ENCODE results near the gene TOP3A. TPM values are rescaled to one million over a fixed set of nuclear protein-coding genes. Genes with fewer than 3 reads are reported as not detected.

Gene TOP3A
- total RNA-seq, 2 donors from 2014 or later: 27.2 to 45.4 TPM

DNA sequence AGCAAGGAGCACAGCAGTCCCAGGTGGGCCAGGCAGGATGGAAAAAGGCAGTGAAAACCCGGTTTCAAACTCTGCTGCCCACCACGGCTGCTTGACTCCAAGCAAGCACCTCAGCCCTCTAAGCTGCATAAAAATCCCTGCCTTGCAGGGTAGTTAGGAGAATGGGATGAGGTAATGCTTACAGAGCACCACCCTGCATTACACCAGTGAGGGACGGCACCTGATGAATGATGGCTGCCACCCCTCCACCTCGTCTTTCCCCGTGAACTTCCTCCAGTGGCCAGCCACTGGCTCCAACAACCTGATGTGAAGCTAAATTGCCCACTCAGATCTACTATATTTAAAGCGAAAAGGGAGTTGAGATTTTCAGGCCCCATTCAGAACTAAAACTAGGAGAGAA, 33.0 kb downstream of the TOP3A start:
- no peaks in the 10 kb centered on the region for H3K4me1 ChIP-seq
- H3K9ac ChIP-seq (ENCODE audit: low read depth in 2 of 2, low read length in 2 of 2): no peak overlapping the region
- no peak overlapping the region for H3K4me3 ChIP-seq
- intact Hi-C loops (cut with DNase I): no loop called here
- H3K27me3 ChIP-seq: no peaks in the 10 kb centered on the region
- no peak overlapping the region for H3K27ac ChIP-seq
- no peaks in the 10 kb centered on the region for H3K9me3 ChIP-seq
- H3K36me3 ChIP-seq: no peaks in the 10 kb centered on the region
- TF ChIP-seq, protein P1, sequence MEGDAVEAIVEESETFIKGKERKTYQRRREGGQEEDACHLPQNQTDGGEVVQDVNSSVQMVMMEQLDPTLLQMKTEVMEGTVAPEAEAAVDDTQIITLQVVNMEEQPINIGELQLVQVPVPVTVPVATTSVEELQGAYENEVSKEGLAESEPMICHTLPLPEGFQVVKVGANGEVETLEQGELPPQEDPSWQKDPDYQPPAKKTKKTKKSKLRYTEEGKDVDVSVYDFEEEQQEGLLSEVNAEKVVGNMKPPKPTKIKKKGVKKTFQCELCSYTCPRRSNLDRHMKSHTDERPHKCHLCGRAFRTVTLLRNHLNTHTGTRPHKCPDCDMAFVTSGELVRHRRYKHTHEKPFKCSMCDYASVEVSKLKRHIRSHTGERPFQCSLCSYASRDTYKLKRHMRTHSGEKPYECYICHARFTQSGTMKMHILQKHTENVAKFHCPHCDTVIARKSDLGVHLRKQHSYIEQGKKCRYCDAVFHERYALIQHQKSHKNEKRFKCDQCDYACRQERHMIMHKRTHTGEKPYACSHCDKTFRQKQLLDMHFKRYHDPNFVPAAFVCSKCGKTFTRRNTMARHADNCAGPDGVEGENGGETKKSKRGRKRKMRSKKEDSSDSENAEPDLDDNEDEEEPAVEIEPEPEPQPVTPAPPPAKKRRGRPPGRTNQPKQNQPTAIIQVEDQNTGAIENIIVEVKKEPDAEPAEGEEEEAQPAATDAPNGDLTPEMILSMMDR (IDR thresholded peaks at IDR 0.05): no peak
- no peak for DNase-seq

GRCh38 chr17:18280766-18281371, 33.9 kb downstream of the TOP3A start:
- Histone ChIP-seq H3K27me3 (no peaks in the 10 kb centered on the region), H3K9ac (ENCODE audit: low read depth in 2 of 2, low read length in 2 of 2) (no peak overlapping the region), H3K4me3 (no peak overlapping the region), H3K36me3 (no peaks in the 10 kb centered on the region), H3K9me3 (no peaks in the 10 kb centered on the region), H3K27ac (no peak overlapping the region), H3K4me1 (no peaks in the 10 kb centered on the region)
- TF ChIP-seq, protein P1 (IDR thresholded peaks at IDR 0.05): no peak
- intact Hi-C loops (cut with DNase I): no loop called here
- DNase-seq: no peak

DNA sequence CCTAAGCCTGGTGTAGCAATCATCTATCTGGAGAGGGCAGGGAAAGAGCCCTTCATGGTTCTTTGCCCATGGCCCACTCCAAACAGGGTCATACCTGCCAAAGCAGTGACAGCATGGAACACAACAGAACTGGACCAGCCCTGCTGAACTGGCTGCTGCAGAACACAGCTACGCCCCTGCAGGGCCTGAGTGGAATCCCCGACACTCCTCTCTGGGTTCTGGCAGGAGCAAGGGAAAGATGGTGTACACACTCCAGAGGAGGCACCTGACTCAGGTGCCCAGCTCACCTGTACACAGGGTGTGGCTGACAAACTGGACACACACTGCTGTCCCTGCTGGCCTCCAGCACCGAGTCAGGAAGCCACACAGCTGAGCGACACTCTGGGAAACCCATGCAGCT, 34.5 kb downstream of the TOP3A start:
- Histone ChIP-seq H3K4me1 (no peaks in the 10 kb centered on the region), H3K27me3 (no peaks in the 10 kb centered on the region), H3K4me3 (no peak overlapping the region), H3K36me3 (no peaks in the 10 kb centered on the region), H3K9me3 (no peaks in the 10 kb centered on the region), H3K27ac (no peak overlapping the region), H3K9ac (ENCODE audit: low read depth in 2 of 2, low read length in 2 of 2) (no peak overlapping the region)
- intact Hi-C loops (cut with DNase I): no loop called here
- TF ChIP-seq, protein P1 (IDR thresholded peaks at IDR 0.05): no peak
- no peak for DNase-seq

DNA sequence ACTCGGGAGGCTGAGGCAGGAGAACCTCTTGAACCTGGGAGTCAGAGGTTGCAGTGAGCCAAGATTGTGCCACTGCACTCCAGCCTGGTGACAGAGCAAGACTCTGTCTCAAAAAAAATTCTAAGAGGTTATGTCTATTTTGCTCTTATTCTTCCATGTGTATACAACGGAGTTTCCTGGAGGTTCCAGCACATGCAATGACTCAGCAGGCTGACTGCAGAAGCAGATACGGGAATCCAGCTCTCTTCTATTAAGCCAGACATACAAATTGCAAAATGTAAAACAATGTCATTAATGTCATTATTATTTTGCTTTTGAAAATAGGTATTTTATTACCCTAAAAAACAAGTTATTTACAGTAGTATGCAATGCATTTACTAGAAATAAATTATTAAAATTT, 35.9 kb downstream of the TOP3A start:
- Histone ChIP-seq H3K36me3 (no peaks in the 10 kb centered on the region), H3K4me3 (no peak overlapping the region), H3K9me3 (no peaks in the 10 kb centered on the region), H3K4me1 (no peaks in the 10 kb centered on the region), H3K27ac (no peak overlapping the region), H3K9ac (ENCODE audit: low read depth in 2 of 2, low read length in 2 of 2) (no peak overlapping the region), H3K27me3 (no peaks in the 10 kb centered on the region)
- no peak for DNase-seq
- intact Hi-C loops (cut with DNase I): no loop called here
- TF ChIP-seq, protein P1 (IDR thresholded peaks at IDR 0.05): no peak

DNA sequence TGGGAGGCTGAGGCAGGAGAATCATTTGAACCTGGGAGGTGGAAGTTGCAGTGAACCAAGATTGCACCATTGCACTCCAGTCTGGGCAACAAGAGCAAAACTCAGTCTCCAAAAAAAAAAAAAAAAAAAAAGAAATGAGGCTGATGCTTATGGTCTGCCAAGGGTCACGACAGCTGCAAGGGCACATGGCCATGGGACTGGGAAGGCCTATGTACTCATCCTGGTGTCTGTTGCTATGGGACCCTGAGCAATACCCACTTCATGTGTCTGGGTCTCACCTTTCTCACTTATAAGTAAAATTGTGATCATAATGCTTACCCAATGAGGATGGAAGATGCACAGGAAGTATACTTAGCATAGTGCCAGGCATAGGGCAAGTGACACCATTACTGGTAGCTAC, 37.7 kb downstream of the TOP3A start:
- no peak overlapping the region for H3K4me3 ChIP-seq
- no peaks in the 10 kb centered on the region for H3K36me3 ChIP-seq
- intact Hi-C loops (cut with DNase I): no loop called here
- H3K9ac ChIP-seq (ENCODE audit: low read depth in 2 of 2, low read length in 2 of 2): no peak overlapping the region
- no peaks in the 10 kb centered on the region for H3K4me1 ChIP-seq
- DNase-seq: no peak
- no peaks in the 10 kb centered on the region for H3K9me3 ChIP-seq
- no peaks in the 10 kb centered on the region for H3K27me3 ChIP-seq
- TF ChIP-seq, protein P1 (IDR thresholded peaks at IDR 0.05): no peak
- no peak overlapping the region for H3K27ac ChIP-seq
